A549 (cell line): ENCODE data around the gene TSPAN18. TPM values are rescaled to one million over a fixed set of nuclear protein-coding genes. Genes with fewer than 3 reads are reported as not detected.
A peak's percentile ranks its signal among the peaks of the same experiment; 100 is the strongest.

Source experiments
- ATAC-seq, 2 experiments: fragments of 200-7000 bp in 1 of 2; fragments of >200 bp in 1 of 2; cut with Nextera tagmentation in 1 of 2; cut with Tn5 transposase in 1 of 2; 3 replicates each; pipeline versions ENCODE4 v1.8.0 to v1.9.1; 2018 to 2020; ENCODE audit warnings: mild to moderate bottlenecking in 1 of 2, moderate library complexity in 1 of 2
- CTCF ChIA-PET: fragments of 300-600 bp; sonication (Branson Sonifier 250); formaldehyde crosslinking; extraction: SDS; loops from one replicate; lab custom pipeline; 2021; ENCODE audit warnings: antibody characterized with exemption, inconsistent platforms; lab: Yijun Ruan, JAX
- POLR2A ChIA-PET: fragments of 350-600 bp; formaldehyde crosslinking; extraction: SDS; loops from one replicate; lab custom pipeline; 2021; ENCODE audit warnings: antibody characterized with exemption, inconsistent platforms; lab: Yijun Ruan, JAX
- DNase-seq, 2 experiments: peaks; one replicate each; pipeline versions ENCODE4 v3.0.0 to v3.0.0-alpha.2; 2011 to 2016; ENCODE audit warnings: low read depth in 1 of 2, low spot score in 1 of 2
- FAIRE-seq: peaks from 2 replicates; lab custom pipeline; 2011; peaks lifted over from hg19 to GRCh38; lab: Jason Lieb, UNC
- H3K27ac ChIP-seq, 2 experiments: fragments of >200 bp; sonication (Bioruptor Twin); formaldehyde crosslinking; 3 replicates each; pipeline ENCODE4 v1.5.1; 2016 to 2017
- H3K4me1 ChIP-seq: fragments of >200 bp; sonication (Bioruptor Twin); formaldehyde crosslinking; 3 replicates; pipeline ENCODE4 v1.6.1; 2016
- H3K4me2 ChIP-seq: fragments of >200 bp; sonication (Bioruptor Twin); formaldehyde crosslinking; 3 replicates; pipeline ENCODE4 v1.6.1; 2016
- H3K4me3 ChIP-seq: fragments of >200 bp; sonication (Bioruptor Twin); formaldehyde crosslinking; 3 replicates; pipeline ENCODE4 v1.5.1; 2016
- H3K9me3 ChIP-seq: fragments of >200 bp; sonication (Bioruptor Twin); formaldehyde crosslinking; 3 replicates; pipeline ENCODE4 v1.6.1; 2016
- BHLHE40 ChIP-seq: IDR thresholded peaks from 2 replicates; pipeline ENCODE4 v1.6.1; 2012; ENCODE audit warnings: low read depth, low read length, inconsistent platforms
- CEBPB ChIP-seq, 2 experiments: fragments of >200 bp in 1 of 2; sonication (Bioruptor Twin) in 1 of 2; formaldehyde crosslinking in 1 of 2; IDR thresholded peaks; 2 replicates each; pipeline ENCODE4 v1.6.1; 2012 to 2016
- CHD2 ChIP-seq: fragments of 150-350 bp; IDR thresholded peaks from 2 replicates; pipeline ENCODE4 v1.6.1; 2014; ENCODE audit warnings: low read length; ENCODE audit not compliant: partially characterized antibody
- EHF ChIP-seq: fragments of 250-450 bp; sonication (Bioruptor Pico); IDR thresholded peaks from 2 replicates; pipeline ENCODE4 v1.5.0; 2020; ENCODE audit warnings: mild to moderate bottlenecking
- ELK1 ChIP-seq: fragments of 150-350 bp; IDR thresholded peaks from 2 replicates; pipeline ENCODE4 v1.6.1; 2014; ENCODE audit warnings: low read depth, mild to moderate bottlenecking, low read length
- EP300 ChIP-seq, 2 experiments: fragments of >200 bp; sonication (Bioruptor Twin); formaldehyde crosslinking; IDR thresholded peaks; 2 replicates in 1 of 2; 3 replicates in 1 of 2; pipeline ENCODE4 v1.6.1; 2016 to 2017
- ESRRA ChIP-seq: fragments of 150-350 bp; IDR thresholded peaks from 2 replicates; pipeline ENCODE4 v1.6.1; 2014; ENCODE audit warnings: mild to moderate bottlenecking, low read length, borderline replicate concordance
- FOSL2 ChIP-seq, 2 experiments: fragments of 450-650 bp in 1 of 2; fragments of >200 bp in 1 of 2; sonication (Bioruptor Twin) in 1 of 2; formaldehyde crosslinking; IDR thresholded peaks; 2 replicates each; pipeline versions ENCODE4 v1.5.0 to v1.6.1; 2016 to 2020; ENCODE audit warnings: mild to moderate bottlenecking in 1 of 2, moderate library complexity in 1 of 2
- GATA3 ChIP-seq: IDR thresholded peaks from 2 replicates; pipeline ENCODE4 v1.6.1; 2012; ENCODE audit warnings: borderline replicate concordance
- HMGXB4 ChIP-seq: fragments of 250-450 bp; sonication (Bioruptor Pico); IDR thresholded peaks from 2 replicates; pipeline ENCODE4 v1.5.0; 2021; ENCODE audit warnings: mild to moderate bottlenecking, moderate library complexity, borderline replicate concordance
- HOXA7 ChIP-seq: fragments of 250-450 bp; sonication (Bioruptor Pico); IDR thresholded peaks from 2 replicates; pipeline ENCODE4 v1.5.0; 2020; ENCODE audit warnings: mild to moderate bottlenecking, moderate library complexity
- HOXB13 ChIP-seq: fragments of 250-450 bp; sonication (Bioruptor Pico); IDR thresholded peaks from 2 replicates; pipeline ENCODE4 v1.5.0; 2020; ENCODE audit warnings: low read depth, mild to moderate bottlenecking, moderate library complexity
- JUNB ChIP-seq: fragments of >200 bp; sonication (Bioruptor Twin); formaldehyde crosslinking; IDR thresholded peaks from 2 replicates; pipeline ENCODE4 v1.6.1; 2016
- KDM1A ChIP-seq: fragments of 200-600 bp; sonication (generic); IDR thresholded peaks from 2 replicates; pipeline ENCODE4 v1.6.1; 2016; ENCODE audit warnings: low read depth, mild to moderate bottlenecking
- MAX ChIP-seq: IDR thresholded peaks from 2 replicates; pipeline ENCODE4 v1.6.1; 2012
- MAZ ChIP-seq: fragments of 150-350 bp; IDR thresholded peaks from 2 replicates; pipeline ENCODE4 v1.6.1; 2014; ENCODE audit warnings: antibody characterized with exemption, low read depth, low read length, borderline replicate concordance
- MYC ChIP-seq: IDR thresholded peaks from 2 replicates; pipeline ENCODE4 v1.6.1; 2012; ENCODE audit warnings: mild to moderate bottlenecking, inconsistent platforms, low read length, improper control_type of control experiment, borderline replicate concordance
- NFE2L2 ChIP-seq: fragments of 150-350 bp; conservative IDR thresholded peaks from 2 replicates; pipeline ENCODE4 v1.6.1; 2014; ENCODE audit warnings: low read length
- NPAS2 ChIP-seq: fragments of 250-450 bp; sonication (Bioruptor Pico); IDR thresholded peaks from 2 replicates; pipeline ENCODE4 v1.8.0; 2022; ENCODE audit warnings: mild to moderate bottlenecking, moderate library complexity, borderline replicate concordance
- NR3C1 ChIP-seq: fragments of >200 bp; sonication (Bioruptor Twin); formaldehyde crosslinking; IDR thresholded peaks from 3 replicates; pipeline ENCODE4 v1.6.1; 2017
- POLR2A ChIP-seq: IDR thresholded peaks from 2 replicates; pipeline ENCODE4 v1.6.1; 2012; ENCODE audit warnings: mild to moderate bottlenecking, low read length
- RARB ChIP-seq: fragments of 250-450 bp; sonication (Bioruptor Pico); IDR thresholded peaks from 2 replicates; pipeline ENCODE4 v1.8.0; 2021; ENCODE audit warnings: mild to moderate bottlenecking, moderate library complexity
- RFX5 ChIP-seq: fragments of 450-650 bp; IDR thresholded peaks from 2 replicates; pipeline ENCODE4 v1.7.1; 2014; ENCODE audit warnings: antibody characterized with exemption, mild to moderate bottlenecking, moderate library complexity
- SMC3 ChIP-seq: fragments of >200 bp; sonication (Bioruptor Twin); formaldehyde crosslinking; IDR thresholded peaks from 3 replicates; pipeline ENCODE4 v1.6.1; 2018; ENCODE audit warnings: inconsistent platforms
- SREBF2 ChIP-seq: fragments of 450-650 bp; IDR thresholded peaks from 2 replicates; pipeline ENCODE4 v1.6.1; 2014; ENCODE audit warnings: mild to moderate bottlenecking, moderate library complexity
- TP53 ChIP-seq: fragments of 250-450 bp; sonication (Bioruptor Pico); IDR thresholded peaks from 2 replicates; pipeline ENCODE4 v1.5.0; 2021; ENCODE audit warnings: mild to moderate bottlenecking, moderate library complexity
- ZC3H11A ChIP-seq: fragments of 450-650 bp; IDR thresholded peaks from 2 replicates; pipeline ENCODE4 v1.6.1; 2014; ENCODE audit warnings: antibody characterized with exemption, mild to moderate bottlenecking
- ZFP36 ChIP-seq: fragments of 450-650 bp; IDR thresholded peaks from 2 replicates; pipeline ENCODE4 v1.6.1; 2014; ENCODE audit warnings: borderline replicate concordance; ENCODE audit not compliant: partially characterized antibody
- WGBS: methylation state at CpG from one replicate; pipeline ENCODE4 v1.1.6; 2017; ENCODE audit errors: missing lambda C conversion rate; 5-methylcytosine and 5-hydroxymethylcytosine counted together
- polyA plus RNA-seq, 4 experiments: library from polyadenylated mRNA; depleted of rRNA in 3 of 4; stranded (reverse); fragments of >200 nt; fragmentation: RNase III in 1 of 4; extraction: RNeasy Plus Mini Kit Qiagen cat#74134 plus additional on column Dnase treatment in 1 of 4; gene quantifications; 2 replicates in 3 of 4; 3 replicates in 1 of 4; pipeline ENCODE4 v1.2.3, GENCODE V29; 2011 to 2017
- TF ChIP-seq, protein P1 (sequence below): fragments of >200 bp; sonication (Bioruptor Twin); formaldehyde crosslinking; IDR thresholded peaks from 3 replicates; pipeline ENCODE4 v1.6.1; 2016
- TF ChIP-seq, protein P2 (sequence below): IDR thresholded peaks from 2 replicates; pipeline ENCODE4 v1.6.1; 2012; ENCODE audit warnings: low read depth, borderline replicate concordance
- TF ChIP-seq, protein P3 (sequence below): IDR thresholded peaks from 2 replicates; pipeline ENCODE4 v1.6.1; 2012
- TF ChIP-seq, protein P4 (sequence below): fragments of 450-650 bp; IDR thresholded peaks from 2 replicates; pipeline ENCODE4 v1.6.1; 2014; ENCODE audit warnings: antibody characterized with exemption

Gene TSPAN18
- polyA plus RNA-seq, 2 of the 4 experiments (the other 2 are of a cell fraction) = 0.81 to 4.5 TPM

DNA sequence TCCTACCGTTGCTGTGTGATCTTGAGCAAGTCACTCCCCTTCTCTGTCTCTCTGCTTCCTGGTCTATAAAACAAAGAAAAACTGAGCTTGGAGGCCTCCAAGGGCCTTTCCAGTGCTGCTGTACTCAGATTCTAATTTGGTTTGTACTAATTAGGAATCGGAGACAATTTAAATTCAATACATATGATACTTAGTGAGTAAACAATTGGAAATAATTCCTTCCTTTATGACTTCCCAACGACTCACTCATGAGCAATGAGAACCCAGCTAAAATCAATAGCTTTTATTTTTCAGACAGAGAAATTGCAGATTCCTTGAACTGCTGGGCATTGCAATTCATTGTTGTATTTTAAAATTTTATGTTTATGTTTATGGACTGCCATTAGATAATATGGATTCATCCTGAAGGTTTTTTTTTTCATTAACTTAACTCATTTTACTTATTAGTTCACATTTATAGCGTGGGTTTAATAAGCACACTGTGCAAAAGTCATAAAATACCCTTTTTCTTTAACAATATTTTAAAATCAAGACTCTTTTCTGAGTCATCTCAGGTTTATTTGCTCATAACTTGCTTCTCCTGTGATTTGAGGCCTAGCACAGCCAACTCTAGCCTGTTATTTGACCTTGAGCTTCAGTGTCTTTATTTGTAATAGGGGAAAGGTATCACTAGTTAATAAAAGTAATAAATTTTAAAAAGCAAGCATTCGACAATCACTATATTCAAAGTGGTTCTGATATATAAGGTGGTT, 128.2 kb downstream of the TSPAN18 start:
- H3K4me1 ChIP-seq = peaks cover 42% of the 10 kb centered on the region
- peak overlapping the region; percentile 39 for H3K4me2 ChIP-seq
- ChIA-PET POLR2A (no interaction called here), CTCF (interaction anchor here (0.7 to 1.7 kb wide), 4 partner anchors 16 to 230 kb away, joined by 3 to 7 read pairs (median 4); no protein-coding TSS in a partner anchor)
- TF ChIP-seq HMGXB4 (CRISPR knock-in tag) (no peak), HOXA7 (CRISPR knock-in tag) (no peak), EHF (CRISPR knock-in tag) (no peak), SREBF2 (no peak), MAX (no peak), RARB (CRISPR knock-in tag) (no peak), FOSL2 (IDR thresholded peaks at IDR 0.05) (no peak), FOSL2 (CRISPR knock-in tag; IDR thresholded peaks at IDR 0.05) (peak; percentile 6; the same call in 1 of the 2 replicates), HOXB13 (CRISPR knock-in tag) (no peak), NFE2L2 (no peak), ELK1 (no peak), CEBPB (IDR thresholded peaks at IDR 0.05) (no peak), JUNB (0 out of 2 replicates have a peak, but pooled peaks have one; percentile 29), TP53 (no peak), ZFP36 (peak; percentile 15), CHD2 (no peak), ZC3H11A (no peak), EP300 (IDR thresholded peaks at IDR 0.05) (no peak), GATA3 (no peak), SMC3 (no peak), NPAS2 (CRISPR knock-in tag) (no peak), ESRRA (peak; percentile 78), MYC (no peak), BHLHE40 (no peak), NR3C1 (no peak), MAZ (no peak), KDM1A (no peak), RFX5 (no peak), POLR2A (no peak)
- TF ChIP-seq, protein P1, sequence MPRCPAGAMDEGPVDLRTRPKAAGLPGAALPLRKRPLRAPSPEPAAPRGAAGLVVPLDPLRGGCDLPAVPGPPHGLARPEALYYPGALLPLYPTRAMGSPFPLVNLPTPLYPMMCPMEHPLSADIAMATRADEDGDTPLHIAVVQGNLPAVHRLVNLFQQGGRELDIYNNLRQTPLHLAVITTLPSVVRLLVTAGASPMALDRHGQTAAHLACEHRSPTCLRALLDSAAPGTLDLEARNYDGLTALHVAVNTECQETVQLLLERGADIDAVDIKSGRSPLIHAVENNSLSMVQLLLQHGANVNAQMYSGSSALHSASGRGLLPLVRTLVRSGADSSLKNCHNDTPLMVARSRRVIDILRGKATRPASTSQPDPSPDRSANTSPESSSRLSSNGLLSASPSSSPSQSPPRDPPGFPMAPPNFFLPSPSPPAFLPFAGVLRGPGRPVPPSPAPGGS = no peak
- TF ChIP-seq, protein P2, sequence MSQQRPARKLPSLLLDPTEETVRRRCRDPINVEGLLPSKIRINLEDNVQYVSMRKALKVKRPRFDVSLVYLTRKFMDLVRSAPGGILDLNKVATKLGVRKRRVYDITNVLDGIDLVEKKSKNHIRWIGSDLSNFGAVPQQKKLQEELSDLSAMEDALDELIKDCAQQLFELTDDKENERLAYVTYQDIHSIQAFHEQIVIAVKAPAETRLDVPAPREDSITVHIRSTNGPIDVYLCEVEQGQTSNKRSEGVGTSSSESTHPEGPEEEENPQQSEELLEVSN = no peak
- TF ChIP-seq, protein P3, sequence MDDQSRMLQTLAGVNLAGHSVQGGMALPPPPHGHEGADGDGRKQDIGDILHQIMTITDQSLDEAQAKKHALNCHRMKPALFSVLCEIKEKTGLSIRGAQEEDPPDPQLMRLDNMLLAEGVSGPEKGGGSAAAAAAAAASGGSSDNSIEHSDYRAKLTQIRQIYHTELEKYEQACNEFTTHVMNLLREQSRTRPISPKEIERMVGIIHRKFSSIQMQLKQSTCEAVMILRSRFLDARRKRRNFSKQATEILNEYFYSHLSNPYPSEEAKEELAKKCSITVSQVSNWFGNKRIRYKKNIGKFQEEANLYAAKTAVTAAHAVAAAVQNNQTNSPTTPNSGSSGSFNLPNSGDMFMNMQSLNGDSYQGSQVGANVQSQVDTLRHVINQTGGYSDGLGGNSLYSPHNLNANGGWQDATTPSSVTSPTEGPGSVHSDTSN = no peak
- TF ChIP-seq, protein P4, sequence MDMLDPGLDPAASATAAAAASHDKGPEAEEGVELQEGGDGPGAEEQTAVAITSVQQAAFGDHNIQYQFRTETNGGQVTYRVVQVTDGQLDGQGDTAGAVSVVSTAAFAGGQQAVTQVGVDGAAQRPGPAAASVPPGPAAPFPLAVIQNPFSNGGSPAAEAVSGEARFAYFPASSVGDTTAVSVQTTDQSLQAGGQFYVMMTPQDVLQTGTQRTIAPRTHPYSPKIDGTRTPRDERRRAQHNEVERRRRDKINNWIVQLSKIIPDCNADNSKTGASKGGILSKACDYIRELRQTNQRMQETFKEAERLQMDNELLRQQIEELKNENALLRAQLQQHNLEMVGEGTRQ = no peak
- FAIRE-seq = no peak
- WGBS = 26% methylated on average over 5 of the region's 5 CpGs
- H3K27ac ChIP-seq = peak overlapping the region; percentile 73 to 86
- no peaks in the 10 kb centered on the region for H3K9me3 ChIP-seq
- no peak for ATAC-seq
- no peak for DNase-seq
- H3K4me3 ChIP-seq = no peak overlapping the region
